HCT116 (cell line): ENCODE data around the gene HES5. TPM values are rescaled to one million over a fixed set of nuclear protein-coding genes. Genes with fewer than 3 reads are reported as not detected.
A peak's percentile ranks its signal among the peaks of the same experiment; 100 is the strongest.

Experiments
- ATAC-seq: fragments of 200-7000 bp; cut with Tn5 transposase; 2 replicates; pipeline ENCODE4 v1.9.1; 2020; ENCODE audit warnings: mild to moderate bottlenecking, moderate library complexity
- BruUV-seq: library from RNA; stranded (reverse); fragments of 400-500 nt; replicated peaks from 2 replicates; lab custom pipeline; 2021; lab: Mats Ljungman, UMichigan
- CTCF ChIA-PET: fragments of 300-600 bp; sonication (Branson Sonifier 250); formaldehyde crosslinking; loops from one replicate; lab custom pipeline; 2021; ENCODE audit warnings: antibody characterized with exemption; lab: Charles Lee
- POLR2A ChIA-PET: fragments of 300-600, 350-600 bp; sonication (Branson Sonifier 250); formaldehyde crosslinking; loops from one replicate; lab custom pipeline; 2021; ENCODE audit warnings: antibody characterized with exemption; lab: Charles Lee
- RAD21 ChIA-PET, 2 experiments: fragments of 300-600 bp; sonication (Branson Sonifier 250); formaldehyde crosslinking; loops; one replicate each; lab custom pipeline; 2023; ENCODE audit warnings: low total read pairs in 2 of 2; ENCODE audit not compliant: uncharacterized antibody in 2 of 2, unreplicated experiment in 2 of 2, low non-redundant PET in 1 of 2; lab: Charles Lee
- DNase-seq: peaks from one replicate; pipeline ENCODE4 v3.0.0-alpha.2; 2010; ENCODE audit warnings: low read depth, low spot score
- H2AFZ ChIP-seq: fragments of 200-600 bp; shearing (Covaris generic), sonication (generic); 2 replicates; pipeline ENCODE4 v1.6.1; 2017; ENCODE audit warnings: low read depth, mixed run types, mixed read lengths, antibody characterized with exemption, low read length; ENCODE audit not compliant: poor library complexity, severe bottlenecking
- H3K27ac ChIP-seq: 2 replicates; pipeline ENCODE4 v1.5.1; 2012; ENCODE audit warnings: low read depth, low read length
- H3K27me3 ChIP-seq: fragments of 200-600 bp; sonication (generic); 2 replicates; pipeline ENCODE4 v1.6.1; 2016; ENCODE audit warnings: mixed run types, low read length, mixed read lengths; ENCODE audit not compliant: insufficient read depth
- H3K36me3 ChIP-seq, 2 experiments: fragments of 200-500 bp in 1 of 2; fragments of 200-600 bp in 1 of 2; sonication (Bioruptor generic) in 1 of 2; sonication (generic) in 1 of 2; 2 replicates each; pipeline versions ENCODE4 v1.5.1 to v1.6.1; 2014 to 2016; ENCODE audit warnings: low read length in 2 of 2, inconsistent platforms in 1 of 2, mixed read lengths in 1 of 2, mixed run types in 1 of 2; ENCODE audit not compliant: insufficient read depth in 2 of 2, control insufficient read depth in 1 of 2
- H3K4me1 ChIP-seq, 2 experiments: fragments of 200-600 bp in 1 of 2; sonication (generic) in 1 of 2; 2 replicates each; pipeline versions ENCODE4 v1.5.1 to v1.6.1; 2012 to 2017; ENCODE audit warnings: low read length in 2 of 2, inconsistent platforms in 1 of 2, mild to moderate bottlenecking in 1 of 2, mixed read lengths in 1 of 2, mixed run types in 1 of 2, moderate library complexity in 1 of 2; ENCODE audit not compliant: insufficient read depth in 2 of 2, control insufficient read depth in 1 of 2
- H3K4me2 ChIP-seq: fragments of 200-600 bp; sonication (generic); 2 replicates; pipeline ENCODE4 v1.6.1; 2017; ENCODE audit warnings: mixed run types, low read length, mixed read lengths
- H3K4me3 ChIP-seq, 2 experiments: fragments of 200-600 bp in 1 of 2; sonication (generic) in 1 of 2; replicated peaks in 1 of 2; 2 replicates each; pipeline ENCODE4 v1.5.1; 2011 to 2016; ENCODE audit warnings: low read length in 2 of 2, control low read depth in 1 of 2, low read depth in 1 of 2, mild to moderate bottlenecking in 1 of 2, mixed read lengths in 1 of 2, mixed run types in 1 of 2
- H3K79me2 ChIP-seq: fragments of 200-600 bp; sonication (generic); 2 replicates; pipeline ENCODE4 v1.6.1; 2017; ENCODE audit warnings: mild to moderate bottlenecking, mixed run types, low read length, moderate library complexity, mixed read lengths; ENCODE audit not compliant: insufficient read depth
- H3K9ac ChIP-seq: fragments of 200-600 bp; sonication (generic); 2 replicates; pipeline ENCODE4 v1.6.1; 2016; ENCODE audit warnings: low read length, mixed read lengths
- H3K9me2 ChIP-seq: fragments of 200-600 bp; sonication (generic), shearing (Covaris generic); 2 replicates; pipeline ENCODE4 v1.6.1; 2017; ENCODE audit warnings: mixed run types, mild to moderate bottlenecking, moderate library complexity; ENCODE audit not compliant: insufficient read depth
- H3K9me3 ChIP-seq, 2 experiments: fragments of 200-500 bp in 1 of 2; fragments of 200-600 bp in 1 of 2; sonication (Bioruptor generic) in 1 of 2; sonication (generic) in 1 of 2; 2 replicates each; pipeline ENCODE4 v1.6.1; 2014 to 2017; ENCODE audit warnings: low read length in 2 of 2, mixed read lengths in 2 of 2, inconsistent platforms in 1 of 2, low read depth in 1 of 2, mild to moderate bottlenecking in 1 of 2, mixed run types in 1 of 2, moderate library complexity in 1 of 2; ENCODE audit not compliant: control insufficient read depth in 1 of 2, insufficient read depth in 1 of 2
- H4K20me1 ChIP-seq: fragments of 200-600 bp; sonication (generic), shearing (Covaris generic); 2 replicates; pipeline ENCODE4 v1.6.1; 2017; ENCODE audit warnings: mixed run types, mild to moderate bottlenecking, moderate library complexity; ENCODE audit not compliant: insufficient read depth
- ATF3 ChIP-seq: IDR thresholded peaks from 2 replicates; pipeline ENCODE4 v1.6.1; 2012
- EGR1 ChIP-seq: IDR thresholded peaks from 2 replicates; pipeline ENCODE4 v1.6.1; 2012; ENCODE audit warnings: low read depth
- JUND ChIP-seq: IDR thresholded peaks from 2 replicates; pipeline ENCODE4 v1.6.1; 2012
- POLR2AphosphoS5 ChIP-seq: IDR thresholded peaks from 2 replicates; pipeline ENCODE4 v1.6.1; 2011; ENCODE audit warnings: mild to moderate bottlenecking, low read depth, low read length, moderate library complexity
- YY1 ChIP-seq: IDR thresholded peaks from 2 replicates; pipeline ENCODE4 v1.6.1; 2011; ENCODE audit warnings: low read length, low read depth, moderate library complexity, mild to moderate bottlenecking; ENCODE audit not compliant: insufficient replicate concordance; ENCODE audit errors: extremely low read depth
- ZBTB33 ChIP-seq: IDR thresholded peaks from 2 replicates; pipeline ENCODE4 v1.6.1; 2011; ENCODE audit warnings: mild to moderate bottlenecking, low read length, moderate library complexity; ENCODE audit not compliant: insufficient replicate concordance; ENCODE audit errors: extremely low read depth
- ZFX ChIP-seq: fragments of 450-650 bp; IDR thresholded peaks from 2 replicates; pipeline ENCODE4 v1.6.1; 2017
- intact Hi-C: fragments of 100-400 bp; cut with micrococcal nuclease; formaldehyde crosslinking; loops from 2 replicates; pipeline ENCODE4 v1.10.0; 2022
- total RNA-seq: library from RNA; stranded (reverse); gene quantifications from one replicate; pipeline ENCODE4 v1.2.1, GENCODE V29; 2021; ENCODE audit not compliant: unreplicated experiment

Gene HES5
- total RNA-seq, 1 experiment from 2014 or later = not detected

- Histone ChIP-seq H2AFZ (no peak within 1 kb of the TSS), H3K9me2 (no peaks in the 10 kb centered on the region), H3K27me3 (no peaks in the 10 kb centered on the region), H3K4me1 (peaks cover 15 to 20% of the 10 kb centered on the region in 2 experiments; a peak in 3 of 4 replicates), H3K27ac (peak within 1 kb of the TSS; percentile 84), H3K4me2 (peak within 1 kb of the TSS; percentile 91), H3K79me2 (peaks cover 49% of the 10 kb centered on the region), H3K36me3 (no peaks in the 10 kb centered on the region; a peak in 1 of 4 replicates), H3K9ac (peak within 1 kb of the TSS; percentile 97), H4K20me1 (peaks cover 8% of the 10 kb centered on the region; the same call in 1 of the 2 replicates), H3K9me3 (no peaks in the 10 kb centered on the region), H3K4me3 (peak within 1 kb of the TSS; percentile 97)
- no TSS peak for BruUV-seq
- RAD21 ChIA-PET = interaction anchor here (0.6 to 1.5 kb wide), 3 partner anchors 19 to 160 kb away, joined by 3 to 4 read pairs (median 4); no protein-coding TSS in a partner anchor
- intact Hi-C loops = loop anchor here (5.0 kb wide), 1 partner anchor 114 kb away; the partner anchor contains the start of gene PEX10
- POLR2A ChIA-PET = interaction anchor here (0.6 to 1.5 kb wide), 3 partner anchors 9 to 21 kb away, joined by 4 to 13 read pairs (median 6); no protein-coding TSS in a partner anchor
- TF ChIP-seq ZBTB33 (no peak), JUND (no peak), YY1 (peak; percentile 96), ZFX (peak; percentile 87), ATF3 (no peak), POLR2AphosphoS5 (peak; percentile 84), EGR1 (peak; percentile 90)
- CTCF ChIA-PET = interaction anchor here (0.6 to 1.5 kb wide), 6 partner anchors 9 to 331 kb away, joined by 3 to 6 read pairs (median 4); partner anchors contain the start of gene FAAP20
- ATAC-seq = peak; percentile 97
- DNase-seq = peak; percentile 83
Measured at GRCh38 chr1:2525920-2526823, 3.9 kb downstream of the HES5 start, which contains the start of gene PANK4. TSS of gene PANK4 (minus strand) at chr1:2526596. CDS start at chr1:2526587, 9 bp downstream.
